ENCODE measurements around the gene NTN3. TPM values are rescaled to one million over a fixed set of nuclear protein-coding genes. Genes with fewer than 3 reads are reported as not detected.

NTN3 gene
- 0.28 TPM for total RNA-seq
- not detected for polyA plus RNA-seq (ENCODE audit: insufficient read depth, low read depth, low replicate concordance)
- long read RNA-seq, donor 1, partial matches to known transcripts, result 0 of 2 reads
- long read RNA-seq, donor 1, other reads (novel, unspliced or antisense), result 0 of 2 reads
- long read RNA-seq, donor 2, result 0 reads
- long read RNA-seq, donor 3, result 0 reads
- long read RNA-seq, donor 4, result 0 reads
- long read RNA-seq, donor 5, result 0 reads
- long read RNA-seq, donor 6, result 0 reads
- long read RNA-seq, donor 7, result 0 reads
- long read RNA-seq, donor 8, result 0 reads
- long read RNA-seq, donor 9, result 0 reads
- long read RNA-seq, donor 10, partial matches to known transcripts, result 0 of 1 reads
- long read RNA-seq, donor 10, other reads (novel, unspliced or antisense), result 0 of 1 reads

DNA sequence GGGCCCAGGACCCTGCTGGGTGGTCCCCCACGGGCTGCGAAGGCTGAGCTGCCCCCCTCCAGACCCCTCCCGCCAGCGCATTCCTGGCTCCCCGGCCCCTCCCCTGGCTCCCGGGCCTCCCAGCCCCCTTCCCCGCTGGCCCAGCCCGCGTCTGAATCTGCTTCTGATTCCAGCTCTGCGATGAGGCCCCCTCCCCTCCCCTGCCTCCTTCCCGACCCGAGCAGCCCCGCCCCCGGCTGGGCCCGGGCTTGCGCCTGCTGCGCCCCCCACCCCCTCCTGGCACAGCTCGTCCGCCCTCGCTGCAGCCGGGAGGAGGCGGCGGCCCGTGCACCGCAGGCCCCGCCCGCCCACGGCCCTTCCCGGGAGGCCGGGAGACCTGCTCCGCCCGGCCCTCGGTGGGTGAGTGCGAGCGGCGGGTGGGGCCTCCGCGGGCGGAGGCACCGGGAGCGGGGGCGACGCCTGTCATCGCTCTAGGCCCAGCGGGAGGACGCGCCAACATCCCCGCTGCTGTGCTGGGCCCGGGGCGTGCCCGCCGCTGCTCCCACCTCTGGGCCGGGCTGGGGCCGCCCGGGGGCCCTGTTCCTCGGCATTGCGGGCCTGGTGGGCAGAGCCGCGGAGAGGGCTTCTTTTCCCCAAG is at the start of gene NTN3:
Gene NTN3 (plus strand): TSS at position 282 of the 637 bp plus-strand sequence. CDS start 405 bp downstream, outside the sequence.
- H3K27ac ChIP-seq (ENCODE audit: low read depth in 2 of 2, low read length in 2 of 2), result no peak within 1 kb of the TSS
- H3K9me3 ChIP-seq (ENCODE audit: control insufficient read depth in 2 of 3, insufficient read depth in 1 of 3, low read length in 3 of 3), result no peaks in the 10 kb centered on the region
- H3K36me3 ChIP-seq (ENCODE audit: control insufficient read depth in 2 of 3, insufficient read depth in 3 of 3, low read length in 3 of 3), result no peaks in the 10 kb centered on the region
- FAIRE-seq, result no peak
- no peak within 1 kb of the TSS for H3K9ac ChIP-seq (ENCODE audit: low read length in 3 of 3)
- no peak within 1 kb of the TSS for H3K4me3 ChIP-seq (ENCODE audit: low read length in 3 of 3)
- H3K27me3 ChIP-seq (ENCODE audit: control insufficient read depth, insufficient read depth, low read length), result no peaks in the 10 kb centered on the region
- intact Hi-C loops (cut with DNase I), result no loop called here
- TF ChIP-seq, protein P1, sequence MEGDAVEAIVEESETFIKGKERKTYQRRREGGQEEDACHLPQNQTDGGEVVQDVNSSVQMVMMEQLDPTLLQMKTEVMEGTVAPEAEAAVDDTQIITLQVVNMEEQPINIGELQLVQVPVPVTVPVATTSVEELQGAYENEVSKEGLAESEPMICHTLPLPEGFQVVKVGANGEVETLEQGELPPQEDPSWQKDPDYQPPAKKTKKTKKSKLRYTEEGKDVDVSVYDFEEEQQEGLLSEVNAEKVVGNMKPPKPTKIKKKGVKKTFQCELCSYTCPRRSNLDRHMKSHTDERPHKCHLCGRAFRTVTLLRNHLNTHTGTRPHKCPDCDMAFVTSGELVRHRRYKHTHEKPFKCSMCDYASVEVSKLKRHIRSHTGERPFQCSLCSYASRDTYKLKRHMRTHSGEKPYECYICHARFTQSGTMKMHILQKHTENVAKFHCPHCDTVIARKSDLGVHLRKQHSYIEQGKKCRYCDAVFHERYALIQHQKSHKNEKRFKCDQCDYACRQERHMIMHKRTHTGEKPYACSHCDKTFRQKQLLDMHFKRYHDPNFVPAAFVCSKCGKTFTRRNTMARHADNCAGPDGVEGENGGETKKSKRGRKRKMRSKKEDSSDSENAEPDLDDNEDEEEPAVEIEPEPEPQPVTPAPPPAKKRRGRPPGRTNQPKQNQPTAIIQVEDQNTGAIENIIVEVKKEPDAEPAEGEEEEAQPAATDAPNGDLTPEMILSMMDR (IDR thresholded peaks at IDR 0.05; ENCODE audit: borderline replicate concordance, extremely low read depth, insufficient read depth), result no peak
- peaks cover 0 to 36% (median 0%) of the 10 kb centered on the region in 3 donors for H3K4me1 ChIP-seq (ENCODE audit: control insufficient read depth in 2 of 3, insufficient read depth in 2 of 3, low read depth in 1 of 3, low read length in 3 of 3)
- DNase-seq, result peak in 4 of 5 donors; percentile 83 to 93 (median 89)

DNA sequence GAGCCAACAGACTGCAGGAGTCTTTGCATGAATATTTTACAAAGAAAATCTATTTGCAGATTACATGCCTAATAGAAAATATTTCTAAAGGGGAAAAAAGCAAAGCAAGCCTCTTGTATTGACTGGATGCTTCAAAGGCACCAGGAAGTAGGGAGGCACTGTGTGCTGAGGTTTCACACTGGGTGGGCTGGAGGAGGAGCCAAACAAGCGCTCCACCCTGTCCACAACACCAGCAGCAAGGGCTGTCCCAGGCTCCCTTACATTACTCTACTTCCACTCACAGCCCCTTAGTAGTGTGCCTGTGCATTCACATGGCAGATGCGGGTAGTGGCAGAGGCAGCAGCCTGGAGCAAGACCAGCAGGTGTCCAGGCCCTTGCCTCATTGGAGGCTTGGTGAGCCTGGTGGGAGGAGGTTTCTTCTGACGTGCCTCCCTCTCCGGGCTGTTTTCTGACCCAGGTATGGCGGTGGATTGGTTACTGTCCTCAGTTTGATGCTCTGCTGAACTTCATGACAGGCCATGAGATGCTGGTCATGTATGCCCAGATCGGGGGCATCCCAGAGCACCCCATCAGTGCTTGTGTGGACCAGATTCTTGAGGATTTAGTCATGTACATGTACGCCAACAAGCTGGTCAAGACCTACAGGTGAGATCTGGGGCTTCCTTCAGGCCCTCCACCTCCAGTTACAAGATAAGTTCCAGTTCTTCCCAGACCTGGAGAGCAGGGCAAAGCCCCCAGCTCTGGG is 48.8 kb upstream of the NTN3 start:
- Histone ChIP-seq H3K36me3 (ENCODE audit: control insufficient read depth in 2 of 3, insufficient read depth in 3 of 3, low read length in 3 of 3) (no peaks in the 10 kb centered on the region), H3K4me1 (ENCODE audit: control insufficient read depth in 2 of 3, insufficient read depth in 2 of 3, low read depth in 1 of 3, low read length in 3 of 3) (no peaks in the 10 kb centered on the region), H3K9me3 (ENCODE audit: control insufficient read depth in 2 of 3, insufficient read depth in 1 of 3, low read length in 3 of 3) (no peaks in the 10 kb centered on the region), H3K27ac (ENCODE audit: low read depth in 2 of 2, low read length in 2 of 2) (no peak overlapping the region), H3K27me3 (ENCODE audit: control insufficient read depth, insufficient read depth, low read length) (no peaks in the 10 kb centered on the region), H3K4me3 (ENCODE audit: low read length in 3 of 3) (no peak overlapping the region), H3K9ac (ENCODE audit: low read length in 3 of 3) (no peak overlapping the region)
- DNase-seq, result peak in 1 of 5 donors; percentile 11
- TF ChIP-seq, protein P1 (IDR thresholded peaks at IDR 0.05; ENCODE audit: borderline replicate concordance, extremely low read depth, insufficient read depth), result no peak
- FAIRE-seq, result no peak
- intact Hi-C loops (cut with DNase I), result no loop called here

DNA sequence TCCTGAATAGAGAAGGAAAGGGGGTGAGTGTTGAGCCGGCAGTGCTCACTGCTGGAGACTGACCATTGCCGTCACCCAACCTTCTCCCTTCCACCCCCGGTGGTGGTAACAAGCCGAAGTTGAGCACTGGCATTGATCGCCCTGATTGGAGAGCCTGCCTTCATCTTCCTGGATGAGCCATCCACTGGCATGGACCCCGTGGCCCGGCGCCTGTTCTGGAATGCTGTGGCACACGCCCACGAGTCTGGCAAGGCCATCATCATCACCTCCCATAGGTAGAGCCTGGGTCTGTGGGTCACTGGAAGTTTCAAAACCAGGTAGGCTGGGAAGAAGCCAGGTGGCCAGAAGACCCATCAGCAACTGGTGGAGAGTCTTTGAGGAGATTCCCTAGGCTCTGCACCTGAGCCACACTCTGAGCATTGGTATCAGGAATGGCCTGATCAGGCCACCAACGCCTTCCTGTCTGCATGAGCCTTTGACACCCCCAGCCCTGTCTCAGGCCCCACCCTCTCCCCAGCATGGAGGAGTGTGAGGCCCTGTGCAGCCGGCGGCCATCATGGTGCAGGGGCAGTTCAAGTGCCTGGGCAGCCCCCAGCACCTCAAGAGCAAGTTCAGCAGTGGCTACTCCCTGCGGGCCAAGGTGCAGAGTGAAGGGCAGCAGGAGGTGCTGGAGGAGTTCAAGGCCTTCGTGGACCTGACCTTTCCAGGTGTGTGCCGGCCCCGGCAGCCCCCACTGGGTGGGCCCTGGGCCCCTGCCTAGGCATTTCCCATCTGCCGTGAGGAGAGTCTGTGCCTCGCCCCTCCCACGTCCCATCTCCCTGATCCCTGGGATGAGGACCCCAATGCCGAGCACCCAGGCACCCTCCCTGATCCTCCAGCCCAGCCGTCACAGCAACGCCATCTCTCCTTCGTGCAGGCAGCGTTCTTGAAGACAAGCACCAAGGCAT is 46.8 kb upstream of the NTN3 start:
- Histone ChIP-seq H3K4me3 (ENCODE audit: low read length in 3 of 3) (no peak overlapping the region), H3K4me1 (ENCODE audit: control insufficient read depth in 2 of 3, insufficient read depth in 2 of 3, low read depth in 1 of 3, low read length in 3 of 3) (peaks cover 0 to 5% (median 0%) of the 10 kb centered on the region in 3 donors), H3K36me3 (ENCODE audit: control insufficient read depth in 2 of 3, insufficient read depth in 3 of 3, low read length in 3 of 3) (no peaks in the 10 kb centered on the region), H3K27me3 (ENCODE audit: control insufficient read depth, insufficient read depth, low read length) (no peaks in the 10 kb centered on the region), H3K27ac (ENCODE audit: low read depth in 2 of 2, low read length in 2 of 2) (no peak overlapping the region), H3K9ac (ENCODE audit: low read length in 3 of 3) (no peak overlapping the region), H3K9me3 (ENCODE audit: control insufficient read depth in 2 of 3, insufficient read depth in 1 of 3, low read length in 3 of 3) (no peaks in the 10 kb centered on the region)
- TF ChIP-seq, protein P1 (IDR thresholded peaks at IDR 0.05; ENCODE audit: borderline replicate concordance, extremely low read depth, insufficient read depth), result no peak
- FAIRE-seq (no peak), DNase-seq (no peak)
- intact Hi-C loops (cut with DNase I), result no loop called here

Data from kidney (tissue), 22 donors.